ENCODE measurements around the gene MYO7B.

MYO7B gene

DNA sequence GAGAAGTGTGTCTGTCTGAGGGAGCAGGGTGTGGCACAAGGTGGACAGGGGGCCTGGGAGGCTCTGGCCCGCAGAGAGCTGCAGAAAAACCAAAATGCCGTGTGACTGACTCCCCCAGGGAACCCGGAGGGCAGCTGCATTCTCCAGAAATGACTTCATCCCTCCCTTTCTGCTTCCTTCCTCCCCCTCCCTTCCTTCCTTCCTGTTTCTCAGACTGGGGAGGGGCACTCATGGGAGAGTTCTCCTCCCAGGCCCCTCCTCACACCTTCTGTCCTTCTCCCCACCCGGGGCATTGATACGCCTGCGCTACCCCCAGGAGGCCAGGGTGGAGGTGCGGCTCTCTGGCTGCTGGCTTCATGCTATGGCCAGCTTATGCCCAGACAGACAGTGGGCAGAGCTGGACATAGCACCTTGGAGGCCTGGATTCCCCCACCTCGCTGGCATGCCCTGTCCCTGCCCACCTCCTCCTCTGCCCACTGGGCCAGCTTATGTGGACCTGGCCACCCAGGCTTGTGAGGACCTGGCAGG, 102.3 kb downstream of the MYO7B start:
- Histone ChIP-seq H3K27me3 (ENCODE audit: insufficient read depth, low read length, poor library complexity) (no peaks in the 10 kb centered on the region), H3K18ac (ENCODE audit: low read length) (peak overlapping the region; percentile 76), H3K4me3 (ENCODE audit: low read length) (no peak overlapping the region), H3K56ac (ENCODE audit: low read length) (peak overlapping the region; percentile 97), H3K23ac (ENCODE audit: low read length) (peak overlapping the region; percentile 85), H3K79me1 (ENCODE audit: low read length) (no peaks in the 10 kb centered on the region), H4K8ac (ENCODE audit: low read depth, low read length) (peak overlapping the region; percentile 40), H2BK120ac (ENCODE audit: low read depth, low read length) (no peak overlapping the region), H3K27ac (ENCODE audit: low read depth, low read length) (peak overlapping the region; percentile 64), H3K4ac (ENCODE audit: low read depth, low read length) (peak overlapping the region; percentile 66), H3K79me2 (ENCODE audit: control insufficient read depth, insufficient read depth, low read length) (no peaks in the 10 kb centered on the region), H2BK5ac (ENCODE audit: low read length) (peak overlapping the region; percentile 97), H4K5ac (ENCODE audit: low read length) (no peak overlapping the region), H3K4me2 (ENCODE audit: low read length) (peak overlapping the region; percentile 69), H2BK15ac (replicated peaks; ENCODE audit: low read depth) (no peak overlapping the region), H3K9ac (ENCODE audit: low read length) (peak overlapping the region; percentile 72), H3K36me3 (ENCODE audit: control insufficient read depth, insufficient read depth, low read length) (no peaks in the 10 kb centered on the region), H3K4me1 (ENCODE audit: control insufficient read depth, low read depth, low read length) (peaks cover 11% of the 10 kb centered on the region), H2AK5ac (ENCODE audit: low read length) (peak overlapping the region; percentile 79)
- peak; percentile 99 for DNase-seq
- no CpG with 5 or more reads among the region's 8 CpGs for whole genome bisulfite sequencing (ENCODE audit: extremely low coverage, insufficient coverage, low lambda C conversion rate)

DNA sequence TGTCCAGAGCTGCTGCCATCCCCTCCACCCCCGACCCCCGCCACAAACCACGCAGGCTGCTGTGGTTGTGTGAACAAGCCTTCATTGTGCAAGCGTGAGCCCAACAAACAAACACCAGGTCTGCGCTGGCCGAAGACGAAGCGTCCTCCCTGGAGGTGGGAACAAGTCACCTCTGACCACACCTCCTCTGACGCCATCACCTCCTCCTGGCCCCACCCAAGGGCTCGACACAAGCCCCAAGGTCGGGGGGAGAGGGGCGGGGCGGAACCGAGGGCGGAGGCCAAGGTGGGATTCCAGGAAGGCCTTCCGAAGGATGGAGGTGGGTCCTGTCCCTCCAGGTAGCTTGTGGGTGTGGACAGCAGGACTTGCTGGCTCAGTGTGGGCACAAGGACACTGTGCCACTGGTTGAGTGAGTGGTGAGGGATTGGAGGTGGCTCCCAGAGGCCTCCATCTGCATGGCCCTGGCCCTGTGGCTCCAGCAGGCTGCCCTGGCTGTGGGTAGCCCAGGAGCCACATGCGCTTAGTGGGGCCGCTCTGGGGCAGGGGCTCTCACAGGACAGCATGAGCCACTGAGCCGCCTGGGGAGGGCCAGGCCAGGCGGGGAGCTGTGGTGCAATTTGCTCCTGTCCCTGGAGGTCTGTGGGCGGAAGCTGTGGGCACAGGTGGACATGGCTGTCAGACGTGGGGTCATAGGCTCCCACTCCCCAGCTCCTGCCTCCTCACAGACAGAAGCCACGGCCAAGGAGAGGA, 103.1 kb downstream of the MYO7B start:
- H2BK15ac ChIP-seq (replicated peaks; ENCODE audit: low read depth) = no peak overlapping the region
- no peaks in the 10 kb centered on the region for H3K36me3 ChIP-seq (ENCODE audit: control insufficient read depth, insufficient read depth, low read length)
- H3K79me1 ChIP-seq (ENCODE audit: low read length) = no peaks in the 10 kb centered on the region
- H3K4me3 ChIP-seq (ENCODE audit: low read length) = no peak overlapping the region
- no peak overlapping the region for H4K5ac ChIP-seq (ENCODE audit: low read length)
- H3K4ac ChIP-seq (ENCODE audit: low read depth, low read length) = peak overlapping the region; percentile 66
- peak overlapping the region; percentile 85 for H3K23ac ChIP-seq (ENCODE audit: low read length)
- H3K18ac ChIP-seq (ENCODE audit: low read length) = peak overlapping the region; percentile 76
- DNase-seq = peak; percentile 93
- peak overlapping the region; percentile 69 for H3K4me2 ChIP-seq (ENCODE audit: low read length)
- H3K9ac ChIP-seq (ENCODE audit: low read length) = peak overlapping the region; percentile 72
- H3K56ac ChIP-seq (ENCODE audit: low read length) = peak overlapping the region; percentile 97
- no peak overlapping the region for H2BK120ac ChIP-seq (ENCODE audit: low read depth, low read length)
- H3K27ac ChIP-seq (ENCODE audit: low read depth, low read length) = peak overlapping the region; percentile 64
- WGBS (ENCODE audit: extremely low coverage, insufficient coverage, low lambda C conversion rate) = no CpG with 5 or more reads among the region's 23 CpGs
- H3K4me1 ChIP-seq (ENCODE audit: control insufficient read depth, low read depth, low read length) = peaks cover 11% of the 10 kb centered on the region
- H2BK5ac ChIP-seq (ENCODE audit: low read length) = peak overlapping the region; percentile 97
- H2AK5ac ChIP-seq (ENCODE audit: low read length) = peak overlapping the region; percentile 65
- H4K8ac ChIP-seq (ENCODE audit: low read depth, low read length) = no peak overlapping the region
- no peaks in the 10 kb centered on the region for H3K79me2 ChIP-seq (ENCODE audit: control insufficient read depth, insufficient read depth, low read length)
- H3K27me3 ChIP-seq (ENCODE audit: insufficient read depth, low read length, poor library complexity) = no peaks in the 10 kb centered on the region

GRCh38 chr2:127639111-127639474, 103.6 kb downstream of the MYO7B start:
- Histone ChIP-seq H3K79me1 (ENCODE audit: low read length) (no peaks in the 10 kb centered on the region), H3K18ac (ENCODE audit: low read length) (no peak overlapping the region), H2BK15ac (replicated peaks; ENCODE audit: low read depth) (no peak overlapping the region), H3K4ac (ENCODE audit: low read depth, low read length) (no peak overlapping the region), H4K8ac (ENCODE audit: low read depth, low read length) (no peak overlapping the region), H3K36me3 (ENCODE audit: control insufficient read depth, insufficient read depth, low read length) (no peaks in the 10 kb centered on the region), H3K4me1 (ENCODE audit: control insufficient read depth, low read depth, low read length) (peaks cover 11% of the 10 kb centered on the region), H4K5ac (ENCODE audit: low read length) (no peak overlapping the region), H3K27me3 (ENCODE audit: insufficient read depth, low read length, poor library complexity) (no peaks in the 10 kb centered on the region), H3K27ac (ENCODE audit: low read depth, low read length) (no peak overlapping the region), H2AK5ac (ENCODE audit: low read length) (no peak overlapping the region), H3K23ac (ENCODE audit: low read length) (no peak overlapping the region), H3K4me2 (ENCODE audit: low read length) (no peak overlapping the region), H3K9ac (ENCODE audit: low read length) (no peak overlapping the region), H3K56ac (ENCODE audit: low read length) (peak overlapping the region; percentile 97), H3K4me3 (ENCODE audit: low read length) (no peak overlapping the region), H2BK120ac (ENCODE audit: low read depth, low read length) (no peak overlapping the region), H2BK5ac (ENCODE audit: low read length) (no peak overlapping the region), H3K79me2 (ENCODE audit: control insufficient read depth, insufficient read depth, low read length) (no peaks in the 10 kb centered on the region)
- WGBS (ENCODE audit: extremely low coverage, insufficient coverage, low lambda C conversion rate) = no CpG with 5 or more reads among the region's 13 CpGs
- DNase-seq = no peak

DNA sequence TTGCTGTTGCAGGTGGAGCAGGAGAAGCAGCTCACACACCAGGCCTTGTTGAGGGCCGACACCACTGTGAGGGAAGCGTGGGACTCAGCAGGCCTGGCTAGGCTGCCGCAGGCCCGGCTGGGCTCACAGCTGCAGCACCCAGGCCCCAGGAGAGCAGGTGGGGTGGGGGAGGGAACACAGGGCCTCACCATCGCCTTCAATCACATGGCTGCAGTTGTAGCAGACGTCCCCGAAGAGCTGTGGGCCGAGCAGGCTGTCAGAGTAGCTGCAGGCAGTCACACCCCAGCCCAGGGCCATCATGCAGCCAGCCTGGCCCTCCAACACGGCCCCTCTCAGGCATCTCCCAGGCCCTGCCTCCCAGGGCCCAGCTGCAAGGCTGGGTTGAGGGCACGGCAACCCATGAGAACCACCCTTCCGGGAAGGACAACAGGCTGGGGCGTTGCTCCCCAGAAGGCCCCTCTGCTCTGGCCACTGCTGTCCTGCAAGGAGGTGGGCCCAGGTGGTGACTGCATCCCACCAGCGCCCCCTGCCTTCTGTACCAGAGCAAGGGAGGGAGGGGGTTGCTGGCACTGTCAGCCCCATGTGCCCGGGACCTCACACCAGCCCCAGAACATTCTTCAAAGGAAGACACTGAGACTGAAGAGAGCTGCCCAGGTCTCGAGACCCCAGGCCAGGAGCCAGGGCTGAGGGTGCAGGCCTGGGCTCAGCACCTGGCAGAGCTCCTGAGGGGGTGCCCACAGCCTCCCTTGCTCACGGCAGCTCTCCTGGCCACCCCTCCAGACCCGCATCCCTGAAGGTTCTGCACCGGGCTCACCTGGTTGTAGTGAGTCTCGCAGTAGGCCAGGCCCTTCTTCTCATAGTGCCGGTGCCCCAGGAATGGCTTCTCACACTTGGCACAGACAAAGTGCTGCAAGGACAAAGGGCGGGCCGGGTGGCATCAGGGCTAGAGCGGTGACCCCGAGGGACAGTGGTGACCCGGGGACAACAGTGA, 104.9 kb downstream of the MYO7B start:
- H4K8ac ChIP-seq (ENCODE audit: low read depth, low read length) = no peak overlapping the region
- H3K79me1 ChIP-seq (ENCODE audit: low read length) = no peaks in the 10 kb centered on the region
- peaks cover 11% of the 10 kb centered on the region for H3K4me1 ChIP-seq (ENCODE audit: control insufficient read depth, low read depth, low read length)
- no peak overlapping the region for H2AK5ac ChIP-seq (ENCODE audit: low read length)
- no peaks in the 10 kb centered on the region for H3K79me2 ChIP-seq (ENCODE audit: control insufficient read depth, insufficient read depth, low read length)
- H2BK15ac ChIP-seq (replicated peaks; ENCODE audit: low read depth) = no peak overlapping the region
- no peak overlapping the region for H3K4me3 ChIP-seq (ENCODE audit: low read length)
- H2BK120ac ChIP-seq (ENCODE audit: low read depth, low read length) = no peak overlapping the region
- no peak overlapping the region for H3K27ac ChIP-seq (ENCODE audit: low read depth, low read length)
- H3K4ac ChIP-seq (ENCODE audit: low read depth, low read length) = no peak overlapping the region
- no peak overlapping the region for H3K4me2 ChIP-seq (ENCODE audit: low read length)
- DNase-seq = peak; percentile 41
- H3K23ac ChIP-seq (ENCODE audit: low read length) = no peak overlapping the region
- H2BK5ac ChIP-seq (ENCODE audit: low read length) = no peak overlapping the region
- H3K18ac ChIP-seq (ENCODE audit: low read length) = no peak overlapping the region
- WGBS (ENCODE audit: extremely low coverage, insufficient coverage, low lambda C conversion rate) = no CpG with 5 or more reads among the region's 25 CpGs
- no peak overlapping the region for H4K5ac ChIP-seq (ENCODE audit: low read length)
- H3K9ac ChIP-seq (ENCODE audit: low read length) = no peak overlapping the region
- no peaks in the 10 kb centered on the region for H3K36me3 ChIP-seq (ENCODE audit: control insufficient read depth, insufficient read depth, low read length)
- H3K27me3 ChIP-seq (ENCODE audit: insufficient read depth, low read length, poor library complexity) = no peaks in the 10 kb centered on the region
- H3K56ac ChIP-seq (ENCODE audit: low read length) = peak overlapping the region; percentile 22

DNA sequence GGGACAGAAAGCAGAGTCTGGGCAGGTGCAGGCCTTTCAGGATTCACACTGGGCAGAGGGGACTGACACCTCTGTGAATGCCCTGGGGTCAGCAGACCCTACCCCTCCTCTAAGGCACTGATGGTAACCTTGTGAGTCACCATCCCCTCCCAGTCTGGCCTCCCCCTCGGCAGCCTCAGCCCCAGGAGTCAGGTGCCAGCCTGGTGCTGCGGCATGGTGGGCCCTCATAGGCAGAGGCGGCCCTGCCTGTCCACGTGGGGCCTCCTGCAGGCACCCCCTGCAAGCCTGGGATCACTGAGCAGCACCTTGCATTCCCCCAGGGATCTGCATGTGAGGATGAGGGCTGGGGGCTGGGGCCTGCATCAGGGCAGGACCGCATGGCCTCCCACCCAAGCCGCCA, 105.7 kb downstream of the MYO7B start:
- no peaks in the 10 kb centered on the region for H3K79me2 ChIP-seq (ENCODE audit: control insufficient read depth, insufficient read depth, low read length)
- no peak overlapping the region for H4K5ac ChIP-seq (ENCODE audit: low read length)
- H3K4me1 ChIP-seq (ENCODE audit: control insufficient read depth, low read depth, low read length) = peaks cover 11% of the 10 kb centered on the region
- H3K4me3 ChIP-seq (ENCODE audit: low read length) = no peak overlapping the region
- H2BK5ac ChIP-seq (ENCODE audit: low read length) = no peak overlapping the region
- no peaks in the 10 kb centered on the region for H3K36me3 ChIP-seq (ENCODE audit: control insufficient read depth, insufficient read depth, low read length)
- no peak overlapping the region for H3K23ac ChIP-seq (ENCODE audit: low read length)
- DNase-seq = no peak
- no peak overlapping the region for H2BK120ac ChIP-seq (ENCODE audit: low read depth, low read length)
- no peaks in the 10 kb centered on the region for H3K79me1 ChIP-seq (ENCODE audit: low read length)
- H3K18ac ChIP-seq (ENCODE audit: low read length) = no peak overlapping the region
- H3K9ac ChIP-seq (ENCODE audit: low read length) = no peak overlapping the region
- WGBS (ENCODE audit: extremely low coverage, insufficient coverage, low lambda C conversion rate) = no CpG with 5 or more reads among the region's 6 CpGs
- H2BK15ac ChIP-seq (replicated peaks; ENCODE audit: low read depth) = no peak overlapping the region
- H4K8ac ChIP-seq (ENCODE audit: low read depth, low read length) = no peak overlapping the region
- H3K27me3 ChIP-seq (ENCODE audit: insufficient read depth, low read length, poor library complexity) = no peaks in the 10 kb centered on the region
- no peak overlapping the region for H3K4me2 ChIP-seq (ENCODE audit: low read length)
- H3K56ac ChIP-seq (ENCODE audit: low read length) = no peak overlapping the region
- no peak overlapping the region for H2AK5ac ChIP-seq (ENCODE audit: low read length)
- H3K4ac ChIP-seq (ENCODE audit: low read depth, low read length) = no peak overlapping the region
- no peak overlapping the region for H3K27ac ChIP-seq (ENCODE audit: low read depth, low read length)
